Upper lobe of left lung (tissue), 4 donors: Measurements from ENCODE around the gene FAM241B.

Experiments used
- CTCF ChIP-seq, 6 experiments: fragments of 450-650 bp in 4 of 6; fragments of 200-600 bp in 2 of 6; sonication (generic) in 2 of 6; IDR thresholded peaks; one replicate each; pipeline ENCODE4 v1.5.1; 2016 to 2019; ENCODE audit warnings: antibody characterized with exemption in 6 of 6
- POLR2A ChIP-seq, 4 donors: fragments of 450-650 bp; IDR thresholded peaks; one replicate each; pipeline ENCODE4 v1.5.1; 2016 to 2017; ENCODE audit warnings: antibody characterized with exemption in 4 of 4, mild to moderate bottlenecking in 2 of 4
- POLR2AphosphoS5 ChIP-seq, 2 donors: sonication (generic); formaldehyde crosslinking; IDR thresholded peaks; one replicate each; pipeline ENCODE4 v1.5.1; 2017; ENCODE audit warnings: antibody characterized with exemption in 2 of 2

- TF ChIP-seq CTCF (IDR thresholded peaks at IDR 0.05) (no peak), POLR2A (IDR thresholded peaks at IDR 0.05) (no peak), POLR2AphosphoS5 (IDR thresholded peaks at IDR 0.05) (no peak)
Observed at GRCh38 chr10:69629519-69629896, 539 bp upstream of the FAM241B start.
